Pulmonary artery endothelial cell (primary cell): ENCODE results near the gene KIF26B. TPM values are rescaled to one million over a fixed set of nuclear protein-coding genes. Genes with fewer than 3 reads are reported as not detected.

Experiments
- DNase-seq: peaks from one replicate; pipeline ENCODE4 v3.0.0-alpha.2; 2011; ENCODE audit warnings: low read depth, low spot score
- total RNA-seq: library from RNA; depleted of rRNA; stranded (reverse); fragments of >200 nt; gene quantifications from 2 replicates; pipeline ENCODE4 v1.2.3, GENCODE V29; 2014

KIF26B gene
- total RNA-seq, 1 donor from 2014 or later: 0.13 TPM

- DNase-seq: no peak
Observed at GRCh38 chr1:245132771-245133170, 22.0 kb upstream of the KIF26B start.

GRCh38 chr1:245133995-245134715 lies 20.6 kb upstream of the KIF26B start:
- DNase-seq: no peak

GRCh38 chr1:245142171-245142798 lies 12.5 kb upstream of the KIF26B start:
- DNase-seq: no peak

- no peak for DNase-seq
Observed at GRCh38 chr1:245142976-245143375, 11.8 kb upstream of the KIF26B start.

- no peak for DNase-seq
Observed at GRCh38 chr1:245143849-245144248, 10.9 kb upstream of the KIF26B start.

GRCh38 chr1:245148069-245148468 lies 6.7 kb upstream of the KIF26B start:
- no peak for DNase-seq

- DNase-seq: no peak
Observed at GRCh38 chr1:245148861-245149260, 5.9 kb upstream of the KIF26B start.

GRCh38 chr1:245153081-245153551 lies 1.7 kb upstream of the KIF26B start:
- DNase-seq: peak; percentile 27

GRCh38 chr1:245153552-245154428 lies 995 bp upstream of the KIF26B start:
- DNase-seq: no peak

GRCh38 chr1:245155272-245156040 lies 671 bp downstream of the KIF26B start:
- DNase-seq: no peak

GRCh38 chr1:245156041-245156735 lies 1.4 kb downstream of the KIF26B start:
- DNase-seq: peak; percentile 29

GRCh38 chr1:245156736-245157505 lies 2.1 kb downstream of the KIF26B start:
- no peak for DNase-seq

GRCh38 chr1:245158913-245159312 lies 4.1 kb downstream of the KIF26B start:
- DNase-seq: no peak

GRCh38 chr1:245160288-245160687 lies 5.5 kb downstream of the KIF26B start:
- DNase-seq: no peak

- DNase-seq: no peak
Observed at GRCh38 chr1:245160741-245161400, 6.1 kb downstream of the KIF26B start.

GRCh38 chr1:245161866-245162265 lies 7.1 kb downstream of the KIF26B start:
- no peak for DNase-seq

- DNase-seq: no peak
Observed at GRCh38 chr1:245166471-245166885, 11.7 kb downstream of the KIF26B start.

GRCh38 chr1:245168086-245168485 lies 13.3 kb downstream of the KIF26B start:
- DNase-seq: no peak

- no peak for DNase-seq
Observed at GRCh38 chr1:245168906-245169305, 14.1 kb downstream of the KIF26B start.
